HG03442 (cell line): ENCODE data around the gene HES1.

ENCODE experiments used
- ATAC-seq: cut with Tn5 transposase; IDR thresholded peaks from one replicate; pipeline ENCODE4 v1.9.1; 2021; ENCODE audit warnings: mild to moderate bottlenecking, moderate library complexity; ENCODE audit not compliant: unreplicated experiment

HES1 gene

GRCh38 chr3:194101592-194102432 is 34.1 kb upstream of the HES1 start:
- ATAC-seq, result peak; percentile 2

GRCh38 chr3:194102436-194102835 is 33.5 kb upstream of the HES1 start:
- peak; percentile 28 for ATAC-seq

GRCh38 chr3:194103505-194103904 is 32.4 kb upstream of the HES1 start:
- no peak for ATAC-seq

GRCh38 chr3:194103983-194104751 is 31.8 kb upstream of the HES1 start:
- ATAC-seq, result peak; percentile 25

- ATAC-seq, result no peak
Observed at GRCh38 chr3:194105292-194105691, 30.7 kb upstream of the HES1 start.

GRCh38 chr3:194107107-194107506 is 28.8 kb upstream of the HES1 start:
- no peak for ATAC-seq

GRCh38 chr3:194109192-194109863 is 26.6 kb upstream of the HES1 start:
- ATAC-seq, result no peak

- no peak for ATAC-seq
Observed at GRCh38 chr3:194110483-194110882, 25.5 kb upstream of the HES1 start.

- no peak for ATAC-seq
Observed at GRCh38 chr3:194111336-194111735, 24.6 kb upstream of the HES1 start.

- ATAC-seq, result no peak
Observed at GRCh38 chr3:194112120-194113106, 23.5 kb upstream of the HES1 start.

GRCh38 chr3:194114123-194114522 is 21.8 kb upstream of the HES1 start:
- no peak for ATAC-seq

GRCh38 chr3:194117104-194117845 is 18.7 kb upstream of the HES1 start:
- ATAC-seq, result no peak

- no peak for ATAC-seq
Observed at GRCh38 chr3:194118920-194119319, 17.0 kb upstream of the HES1 start.

GRCh38 chr3:194119831-194120590 is 15.9 kb upstream of the HES1 start:
- ATAC-seq, result no peak

- ATAC-seq, result no peak
Observed at GRCh38 chr3:194120789-194121770, 14.9 kb upstream of the HES1 start.

GRCh38 chr3:194121891-194122631 is 13.9 kb upstream of the HES1 start:
- no peak for ATAC-seq

- ATAC-seq, result no peak
Observed at GRCh38 chr3:194123726-194124125, 12.2 kb upstream of the HES1 start.
